ENCODE data around the gene SGF29.
"Not testable (repeated sequence)": the region's sequence is repeated elsewhere in the genome, so short reads cannot be mapped to it uniquely, and the experiment has no call there.

The SGF29 gene

DNA sequence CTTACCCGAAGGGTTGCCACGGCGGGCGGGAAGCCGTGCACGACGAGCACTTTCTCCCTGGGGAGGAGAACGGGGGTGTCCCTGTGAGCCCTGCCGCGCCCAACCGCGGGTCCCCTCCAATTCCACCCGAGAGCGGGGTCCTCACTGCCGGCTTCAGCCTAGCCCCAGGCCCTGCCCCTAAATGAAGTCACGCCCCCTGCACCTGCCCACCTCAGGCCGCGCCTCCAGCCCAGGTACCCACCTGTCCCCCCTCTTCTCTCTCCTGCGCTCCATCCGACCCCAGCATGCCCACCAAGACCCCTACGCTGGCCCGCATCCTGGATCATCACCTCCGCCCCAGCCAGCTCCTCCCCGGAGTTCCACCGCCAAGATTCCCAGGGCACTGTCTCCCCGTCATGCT lies 60.2 kb downstream of the SGF29 start:
- DNase-seq: peak; percentile 62

DNA sequence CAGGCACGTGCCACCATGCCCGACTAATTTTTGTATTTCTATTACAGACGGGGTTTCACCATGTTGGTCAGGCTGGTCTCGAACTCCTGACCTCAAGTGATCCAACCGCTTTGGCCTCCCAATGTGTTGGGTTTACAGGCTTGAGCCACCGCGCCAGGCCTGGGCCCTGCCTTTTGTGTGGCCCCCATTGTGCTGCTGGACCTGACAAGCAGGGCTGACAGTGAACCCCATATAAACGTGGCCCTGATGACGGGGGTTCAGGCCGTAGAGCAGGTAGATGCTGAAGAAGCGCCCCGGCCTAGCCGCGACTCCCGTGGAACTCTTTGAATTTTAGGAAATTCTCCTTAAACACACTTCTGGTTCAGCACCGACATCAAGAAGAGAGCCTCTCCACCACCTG lies 60.8 kb downstream of the SGF29 start:
- DNase-seq: not testable (repeated sequence)

DNA sequence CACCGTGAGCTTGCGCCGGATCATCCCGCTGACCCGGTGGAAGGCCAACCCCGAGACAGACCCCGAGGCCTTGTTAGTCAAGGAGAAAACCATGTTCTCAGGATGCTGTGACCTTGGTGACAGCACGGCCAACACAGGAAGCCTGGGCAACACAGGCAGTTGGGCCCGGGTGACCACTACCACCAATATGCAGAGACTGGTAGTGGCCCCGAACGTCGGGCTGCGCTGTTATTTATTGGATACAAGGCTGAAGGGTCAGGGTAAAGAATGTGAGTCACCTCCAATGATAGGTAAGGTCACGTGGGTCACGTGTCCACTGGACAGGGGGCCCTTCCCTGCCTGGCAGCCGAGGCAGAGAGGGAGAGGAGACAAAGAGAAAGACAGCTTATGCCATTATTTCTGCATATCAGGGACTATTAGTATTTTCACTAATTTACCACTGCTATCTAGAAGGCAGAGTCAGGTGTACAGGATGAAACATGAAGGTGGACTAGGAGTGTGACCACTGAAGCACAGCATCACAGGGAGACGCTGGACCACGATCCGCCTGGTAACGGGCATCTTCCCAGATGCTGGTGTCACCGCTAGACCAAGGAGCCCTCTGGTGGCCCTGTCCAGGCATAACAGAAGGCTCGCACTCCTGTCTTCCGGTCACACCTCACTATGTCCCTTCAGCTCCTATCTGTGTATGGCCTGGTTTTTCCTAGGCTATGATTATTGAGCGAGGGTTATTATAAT lies 61.9 kb downstream of the SGF29 start:
- DNase-seq: peak; percentile 78

DNA sequence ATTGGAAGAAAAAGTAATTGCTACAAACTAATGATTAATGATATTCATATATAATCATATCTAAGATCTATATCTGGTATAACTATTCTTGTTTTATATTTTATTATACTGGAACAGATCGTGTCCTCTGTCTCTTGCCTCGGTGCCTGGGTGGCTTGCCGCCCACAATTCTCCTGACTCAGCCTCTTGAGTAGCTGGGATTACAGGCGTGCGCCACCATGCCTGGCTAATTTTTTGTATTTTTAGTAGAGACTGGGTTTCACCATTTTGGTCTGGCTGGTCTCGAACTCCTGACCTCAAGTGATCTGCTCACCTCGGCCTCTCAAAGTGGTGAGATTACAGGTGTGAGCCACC lies 62.5 kb downstream of the SGF29 start:
- DNase-seq: not testable (repeated sequence)

DNA sequence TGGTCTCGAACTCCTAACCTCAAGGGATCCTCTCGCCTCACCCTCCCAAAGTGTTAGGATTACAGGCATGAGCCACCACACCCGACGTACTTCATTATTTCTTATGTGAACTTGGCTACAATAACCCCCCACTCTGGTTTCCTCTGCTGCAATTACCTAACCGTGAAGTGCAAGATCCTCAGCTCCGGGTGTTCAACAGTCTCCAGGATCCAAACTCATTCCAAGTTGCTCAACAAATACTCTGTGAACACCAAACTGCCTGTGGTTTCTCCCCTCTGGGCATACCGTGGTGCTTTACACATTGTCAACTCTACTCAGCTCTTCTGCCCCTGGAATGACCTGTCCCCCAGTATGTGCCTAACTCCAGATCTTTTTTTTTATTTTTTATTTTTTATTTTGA lies 62.9 kb downstream of the SGF29 start:
- no peak for DNase-seq

DNA sequence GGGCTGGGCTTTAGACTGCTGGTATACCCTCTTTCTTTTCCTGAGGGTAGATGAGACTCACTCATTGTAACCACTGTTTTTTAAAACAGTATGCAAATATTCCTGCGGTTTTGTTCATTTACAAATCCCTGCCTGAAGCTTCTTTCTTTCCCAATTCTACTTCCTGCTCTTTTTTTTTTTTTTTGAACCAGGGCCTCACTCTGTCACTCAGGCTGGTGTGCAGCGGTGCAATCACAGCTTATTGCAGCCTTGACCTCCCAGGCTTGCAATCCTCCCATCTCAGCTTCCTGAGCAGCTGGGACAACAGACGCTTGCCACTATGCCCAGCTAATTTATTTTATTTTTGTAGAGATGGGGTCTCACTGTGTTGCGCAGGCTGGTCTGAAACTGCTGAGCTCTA lies 64.2 kb downstream of the SGF29 start:
- no peak for DNase-seq

DNA sequence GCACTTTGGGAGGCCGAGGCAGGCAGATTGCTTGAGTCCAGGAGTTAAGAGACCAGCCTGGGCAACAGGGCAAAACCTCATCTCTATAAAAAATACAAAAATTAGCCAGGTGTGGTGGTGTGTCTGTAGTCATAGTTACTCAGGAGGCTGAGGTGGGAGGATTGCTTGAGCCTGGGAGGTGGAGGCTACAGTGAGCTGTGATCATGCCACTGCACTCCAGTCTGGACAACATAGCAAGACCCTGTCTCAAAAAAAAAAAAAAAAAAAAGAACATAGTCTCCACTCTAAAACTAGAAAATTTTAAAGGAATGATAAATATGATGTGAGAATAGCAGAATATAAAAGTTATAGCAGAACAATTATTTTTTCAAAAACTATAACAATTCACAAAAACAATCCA lies 66.6 kb downstream of the SGF29 start:
- DNase-seq: not testable (repeated sequence)

DNA sequence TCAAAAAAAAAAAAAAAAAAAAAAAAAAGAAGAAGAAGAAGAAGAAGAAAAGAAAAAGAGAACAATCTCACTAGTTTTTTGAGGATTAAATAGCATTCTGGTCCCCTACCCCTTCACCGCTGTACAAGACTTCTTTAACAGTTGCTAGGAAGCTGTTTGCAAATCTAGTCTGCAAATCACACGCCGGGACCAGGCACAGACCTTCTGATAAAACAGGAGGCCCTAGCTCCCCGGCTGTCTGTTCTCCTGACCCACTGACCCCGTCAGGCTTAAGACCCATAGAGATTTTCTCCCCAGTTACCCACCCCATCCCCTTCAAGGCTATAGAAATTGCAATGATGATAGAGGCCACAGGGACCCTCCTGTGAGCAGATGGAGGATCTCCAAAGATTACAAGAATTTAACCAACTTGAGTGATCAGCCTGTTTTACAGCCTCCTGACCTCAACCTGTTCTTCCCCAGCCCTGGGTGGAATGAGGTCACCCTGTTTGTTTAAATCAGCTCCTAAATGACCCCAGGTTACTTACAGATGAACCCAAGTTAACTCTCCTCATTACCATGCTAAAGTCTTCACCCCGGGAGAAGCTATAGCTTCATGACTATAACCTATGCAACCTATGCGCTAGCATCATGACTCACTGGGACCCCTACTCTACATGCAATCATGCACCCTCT lies 67.9 kb downstream of the SGF29 start:
- no peak for DNase-seq

DNA sequence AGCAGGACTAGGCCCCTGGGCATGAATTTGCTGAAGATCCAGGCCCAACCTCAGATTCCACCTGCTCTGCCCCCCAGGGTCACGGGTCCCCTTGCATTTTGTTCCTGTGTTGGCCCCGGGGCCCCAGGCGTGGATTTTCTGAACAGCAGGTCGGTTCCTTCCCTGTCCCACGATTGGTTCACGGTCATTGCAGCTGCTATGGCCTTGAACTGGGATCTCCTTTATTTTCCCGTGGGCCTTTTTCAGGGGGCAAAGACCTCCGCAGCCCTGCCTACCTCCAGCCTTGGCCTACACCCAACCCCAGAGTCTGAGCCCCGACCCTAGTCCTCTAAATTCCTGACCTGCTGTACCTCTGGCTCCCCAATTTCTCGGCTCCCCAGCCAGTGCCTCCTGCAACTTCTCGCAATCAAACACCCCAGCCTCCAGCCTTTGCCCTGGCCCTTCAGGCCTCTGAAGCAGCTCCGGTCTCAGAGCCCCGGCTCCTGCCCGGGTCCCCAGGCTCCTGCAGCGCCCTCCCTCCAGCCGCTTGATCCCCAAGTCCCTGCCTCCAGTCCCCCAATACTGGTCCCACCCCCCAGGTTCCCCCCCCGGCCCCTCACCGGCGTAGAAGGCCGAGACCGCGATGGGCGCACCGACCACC lies 68.9 kb downstream of the SGF29 start:
- peak; percentile 48 for DNase-seq

DNA sequence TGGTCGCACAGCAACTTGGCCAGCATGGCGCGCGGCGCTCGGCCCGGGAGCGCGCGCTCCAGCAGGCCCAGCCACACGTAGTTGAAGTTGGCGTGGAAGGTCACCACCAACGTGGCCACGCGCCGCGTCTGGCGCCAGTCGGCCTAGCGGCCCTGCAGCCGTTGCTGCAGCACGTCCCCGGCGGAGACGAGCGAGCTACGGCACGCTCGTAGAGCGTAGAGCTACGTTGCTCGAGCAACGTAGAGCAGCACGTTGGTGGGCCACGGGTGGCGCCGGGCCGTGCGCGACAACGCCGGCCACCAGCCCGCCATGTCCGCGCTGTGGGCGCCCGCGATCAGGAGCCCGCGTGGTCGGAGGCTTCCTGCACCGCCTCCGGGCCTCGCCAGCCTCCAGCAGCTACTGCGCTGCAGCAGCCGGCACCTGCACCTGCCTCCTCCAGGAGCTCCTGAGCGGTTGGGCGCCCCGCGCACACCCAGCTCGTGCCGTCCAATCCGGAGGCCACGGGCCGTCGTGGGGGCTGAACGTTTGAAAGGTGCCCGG lies 69.5 kb downstream of the SGF29 start:
- DNase-seq: peak; percentile 97

DNA sequence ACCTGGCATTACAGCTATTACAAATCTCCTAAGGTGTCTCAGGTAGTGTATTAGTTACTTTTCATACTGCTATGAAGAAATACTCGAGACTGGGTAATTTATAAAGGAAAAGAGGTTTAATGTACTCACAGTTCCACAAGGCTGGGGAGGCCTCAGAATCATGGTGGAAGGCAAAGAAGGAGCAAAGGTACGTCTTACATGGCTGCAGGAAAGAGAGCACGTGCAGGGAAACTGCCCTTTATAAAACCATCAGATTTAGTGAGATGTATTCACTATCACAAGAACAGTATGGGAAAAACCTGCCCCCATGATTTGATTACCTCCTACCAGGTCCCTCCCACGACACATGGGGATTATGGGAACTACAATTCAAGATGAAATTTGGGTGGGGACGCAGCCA lies 77.2 kb downstream of the SGF29 start:
- not testable (repeated sequence) for DNase-seq

DNA sequence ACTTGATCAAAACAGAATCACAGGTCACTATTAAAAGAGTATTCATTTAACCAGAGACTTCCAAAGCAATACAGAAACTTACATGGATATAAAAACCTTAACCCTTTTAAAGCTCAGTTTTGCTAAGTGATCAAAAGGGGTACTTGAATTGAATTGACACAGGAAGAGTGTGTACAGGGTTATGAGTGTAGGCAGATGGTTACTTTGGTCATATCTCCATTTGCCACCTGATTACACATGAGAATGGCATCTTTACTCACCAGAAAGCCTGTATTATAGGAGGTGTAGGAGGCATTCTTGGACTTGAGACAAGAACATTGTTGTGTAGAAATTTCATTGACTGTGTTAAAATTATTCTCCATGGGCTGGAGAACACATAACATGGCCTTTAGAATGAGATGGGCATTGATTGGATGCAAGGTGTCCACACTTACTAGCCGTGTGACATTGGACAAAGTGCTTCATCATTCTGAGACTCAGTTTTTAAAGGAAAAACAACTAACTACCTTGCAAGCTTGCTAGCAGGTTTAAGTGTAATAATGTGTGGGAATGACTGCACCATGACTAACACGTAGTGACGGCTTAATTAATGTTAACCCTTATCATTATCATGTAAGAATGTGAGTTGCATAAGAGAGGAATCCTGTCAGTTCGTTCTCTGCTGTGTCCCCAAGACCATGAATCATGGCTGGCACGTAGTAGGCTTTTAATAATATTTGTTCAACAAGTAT lies 82.5 kb downstream of the SGF29 start:
- DNase-seq: not testable (repeated sequence)

DNA sequence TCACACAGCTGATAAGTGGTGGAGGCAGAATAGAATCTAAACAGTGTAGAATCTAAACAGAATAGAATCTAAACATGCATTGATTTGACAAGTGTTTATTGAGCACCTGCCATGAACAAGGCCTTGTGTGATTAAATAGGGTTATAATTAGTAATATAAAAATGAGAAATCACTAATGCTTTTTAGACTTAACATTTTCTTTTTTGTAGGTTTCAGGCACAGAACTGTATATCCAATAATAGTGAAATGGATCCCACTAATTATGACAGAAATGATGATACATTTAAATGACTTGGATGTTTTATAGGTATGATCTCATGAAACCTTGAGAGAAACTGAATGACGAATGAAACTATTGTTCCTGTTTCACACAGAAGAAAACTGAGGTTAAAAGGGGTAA lies 84.0 kb downstream of the SGF29 start, which contains the start of gene NPIPB8:
Gene NPIPB8 (plus strand): TSS at position 301 of the 400 bp plus-strand sequence. CDS start 296 bp downstream, outside the sequence.
- not testable (repeated sequence) for DNase-seq

DNA sequence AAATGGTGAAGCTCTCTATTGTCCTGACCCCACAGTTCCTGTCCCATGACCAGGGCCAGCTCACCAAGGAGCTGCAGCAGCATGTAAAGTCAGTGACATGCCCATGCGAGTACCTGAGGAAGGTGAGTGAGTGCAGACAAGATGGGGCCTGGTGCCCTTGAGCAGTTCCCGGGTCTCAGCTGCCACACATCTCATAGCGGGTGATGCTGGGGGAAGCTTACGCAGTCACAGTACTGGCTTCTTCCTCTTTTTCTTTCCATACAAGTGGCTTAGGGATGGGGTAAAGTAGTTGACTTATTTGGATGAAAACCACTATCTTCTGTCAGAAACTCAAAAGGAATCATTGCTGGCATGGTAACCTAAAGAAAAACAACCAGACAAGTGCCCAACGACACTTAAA lies 84.6 kb downstream of the SGF29 start:
- DNase-seq: not testable (repeated sequence)

DNA sequence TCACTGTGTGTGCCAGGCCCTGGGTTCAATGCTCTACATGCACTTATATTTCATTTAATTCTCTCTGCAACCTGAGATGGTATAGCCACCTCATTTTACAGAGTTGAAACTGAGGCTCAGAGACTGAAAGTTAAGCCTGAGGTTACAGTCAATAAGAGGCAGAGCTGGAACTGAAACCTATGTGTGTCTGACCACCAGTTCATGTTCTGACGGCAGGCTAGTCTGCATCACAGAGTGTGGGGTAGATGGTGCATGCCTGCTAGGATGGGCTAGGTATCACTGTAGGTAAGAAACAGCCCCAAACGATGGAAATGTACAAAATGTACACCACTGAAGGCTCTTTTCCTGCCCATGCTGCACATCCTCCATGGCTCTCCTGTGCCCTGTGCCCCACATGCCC lies 86.2 kb downstream of the SGF29 start:
- DNase-seq: not testable (repeated sequence)

Measured in NCI-H146 (cell line).